ENCODE data around the gene GALNT11. TPM values are rescaled to one million over a fixed set of nuclear protein-coding genes. Genes with fewer than 3 reads are reported as not detected.

The GALNT11 gene
- total and polyA plus RNA-seq, 9 of the 15 experiments (the other 6 are each of a cell fraction or from before 2014, with no cell fraction given) = 8.2 to 59.5 (median 36.5) TPM

- FAIRE-seq = no peak
- no peak for DNase-seq (ENCODE audit: extremely low read depth in 1 of 4, low spot score in 3 of 4)
- 88% methylated on average over 9 of the region's 9 CpGs for WGBS (ENCODE audit: insufficient coverage, low coverage, missing lambda C conversion rate)
- H3K9me3 ChIP-seq (replicated peaks; ENCODE audit: control insufficient read depth, insufficient read depth, low read depth, low read length) = no peaks in the 10 kb centered on the region
- ATAC-seq = no peak; the same call in 1 of the 3 replicates
- H3K4me3 ChIP-seq = no peak overlapping the region
- H3K79me2 ChIP-seq (ENCODE audit: control insufficient read depth, insufficient read depth, low read length) = no peaks in the 10 kb centered on the region
- ChIA-PET CTCF (ENCODE audit: low intra/inter-chr PET ratio) (no interaction called here), POLR2A (interaction anchor here (0.9 kb wide), 2 partner anchors 12 to 13 kb away, joined by 3 read pairs; no protein-coding TSS in a partner anchor)
- peaks cover 60% of the 10 kb centered on the region for H3K36me3 ChIP-seq (ENCODE audit: control insufficient read depth, insufficient read depth, low read length)
- no peak overlapping the region for H3K4me2 ChIP-seq (ENCODE audit: insufficient read depth, low read length)
- H3K4me1 ChIP-seq (replicated peaks in 1 of 2; ENCODE audit: control insufficient read depth in 2 of 2, insufficient read depth in 2 of 2, low read length in 2 of 2) = no peaks in the 10 kb centered on the region
- no peak overlapping the region for H3K9ac ChIP-seq (ENCODE audit: insufficient read depth in 1 of 2, low read depth in 2 of 2, low read length in 2 of 2)
- TF ChIP-seq HDAC1 (IDR thresholded peaks at IDR 0.05) = no peak
- no peak for TF ChIP-seq CC2D1A (IDR thresholded peaks at IDR 0.05)
- no peak for TF ChIP-seq TBP (optimal IDR thresholded peaks at IDR 0.05; ENCODE audit: low read depth, low read length)
- TF ChIP-seq LARP7 (IDR thresholded peaks at IDR 0.05) = no peak
- TF ChIP-seq E2F5 (CRISPR knock-in tag; IDR thresholded peaks at IDR 0.05) = no peak
- TF ChIP-seq SNAPC5 (CRISPR knock-in tag; IDR thresholded peaks at IDR 0.05) = no peak
- TF ChIP-seq EP400 (IDR thresholded peaks at IDR 0.05) = no peak
- no peak for TF ChIP-seq MBD1 (CRISPR knock-in tag; IDR thresholded peaks at IDR 0.05)
- TF ChIP-seq PTRF (tag; IDR thresholded peaks at IDR 0.05) = no peak
- no peak for TF ChIP-seq TRIM24 (IDR thresholded peaks at IDR 0.05)
- H3K27me3 ChIP-seq (ENCODE audit: control insufficient read depth in 2 of 2, insufficient read depth in 2 of 2, low read length in 2 of 2) = no peaks in the 10 kb centered on the region; a peak in 1 of 5 replicates
- BruUV-seq (replicated peaks) = no TSS peak
- intact Hi-C loops (cut with micrococcal nuclease) = no loop called here
- in situ Hi-C loops (cut with MboI) = no loop called here
- no peak overlapping the region for H3K27ac ChIP-seq (ENCODE audit: extremely low read depth, low read depth, low read length)
- no peaks in the 10 kb centered on the region for H3K9me1 ChIP-seq (ENCODE audit: control insufficient read depth, insufficient read depth, low read length)
- H2AFZ ChIP-seq (ENCODE audit: low read depth, low read length) = no peak overlapping the region
- H4K20me1 ChIP-seq (replicated peaks; ENCODE audit: control insufficient read depth, insufficient read depth, low read length) = no peaks in the 10 kb centered on the region
Measured at GRCh38 chr7:152115021-152115718, 89.7 kb downstream of the GALNT11 start.
